Iris pigment epithelial cell (primary cell): ENCODE results near the gene PARM1.

Experiments
- DNase-seq: peaks from one replicate; pipeline ENCODE4 v3.0.0-alpha.2; 2011; ENCODE audit warnings: low read depth

Gene PARM1

GRCh38 chr4:75080888-75081287 is 148.0 kb downstream of the PARM1 start:
- DNase-seq, result no peak

GRCh38 chr4:75081561-75081960 is 148.6 kb downstream of the PARM1 start:
- DNase-seq, result no peak

- DNase-seq, result no peak
Observed at GRCh38 chr4:75087416-75087815, 154.5 kb downstream of the PARM1 start.

- DNase-seq, result no peak
Observed at GRCh38 chr4:75087865-75088264, 154.9 kb downstream of the PARM1 start.

GRCh38 chr4:75089206-75089605 is 156.3 kb downstream of the PARM1 start:
- DNase-seq, result no peak

GRCh38 chr4:75099321-75099720 is 166.4 kb downstream of the PARM1 start:
- no peak for DNase-seq
